ENCODE results near the gene CDK17.

CDK17 gene

GRCh38 chr12:96244826-96245225 is 155.4 kb downstream of the CDK17 start:
- Histone ChIP-seq H3K27me3 (ENCODE audit: insufficient read depth, insufficient read length) (no peaks in the 10 kb centered on the region), H3K9ac (ENCODE audit: insufficient read length, low read depth) (no peak overlapping the region), H3K4me1 (ENCODE audit: insufficient read depth, insufficient read length) (no peaks in the 10 kb centered on the region), H3K9me3 (ENCODE audit: insufficient read depth, low read length) (no peaks in the 10 kb centered on the region), H3K4me3 (ENCODE audit: insufficient read length, low read depth) (no peak overlapping the region), H3K36me3 (ENCODE audit: insufficient read depth, insufficient read length, low read length) (peaks cover 70% of the 10 kb centered on the region)
- DNase-seq (ENCODE audit: low read depth, low spot score), result no peak
- TF ChIP-seq ZNF274 (IDR thresholded peaks at IDR 0.05; ENCODE audit: low read depth, low read length) (no peak), SUZ12 (IDR thresholded peaks at IDR 0.05; ENCODE audit: extremely low read depth, insufficient read depth, insufficient read length) (no peak), YY1 (IDR thresholded peaks at IDR 0.05; ENCODE audit: insufficient read depth, insufficient read length) (no peak)

GRCh38 chr12:96242597-96242996 is 157.6 kb downstream of the CDK17 start:
- H3K9ac ChIP-seq (ENCODE audit: insufficient read length, low read depth), result no peak overlapping the region
- DNase-seq (ENCODE audit: low read depth, low spot score), result no peak
- peaks cover 4% of the 10 kb centered on the region for H3K4me1 ChIP-seq (ENCODE audit: insufficient read depth, insufficient read length)
- TF ChIP-seq YY1 (IDR thresholded peaks at IDR 0.05; ENCODE audit: insufficient read depth, insufficient read length) (no peak), SUZ12 (IDR thresholded peaks at IDR 0.05; ENCODE audit: extremely low read depth, insufficient read depth, insufficient read length) (no peak), ZNF274 (IDR thresholded peaks at IDR 0.05; ENCODE audit: low read depth, low read length) (no peak)
- no peaks in the 10 kb centered on the region for H3K9me3 ChIP-seq (ENCODE audit: insufficient read depth, low read length)
- H3K27me3 ChIP-seq (ENCODE audit: insufficient read depth, insufficient read length), result no peaks in the 10 kb centered on the region
- peaks cover 61% of the 10 kb centered on the region for H3K36me3 ChIP-seq (ENCODE audit: insufficient read depth, insufficient read length, low read length)
- no peak overlapping the region for H3K4me3 ChIP-seq (ENCODE audit: insufficient read length, low read depth)

GRCh38 chr12:96241846-96242256 is 158.4 kb downstream of the CDK17 start:
- Histone ChIP-seq H3K27me3 (ENCODE audit: insufficient read depth, insufficient read length) (no peaks in the 10 kb centered on the region), H3K9me3 (ENCODE audit: insufficient read depth, low read length) (no peaks in the 10 kb centered on the region), H3K4me3 (ENCODE audit: insufficient read length, low read depth) (no peak overlapping the region), H3K9ac (ENCODE audit: insufficient read length, low read depth) (no peak overlapping the region), H3K36me3 (ENCODE audit: insufficient read depth, insufficient read length, low read length) (peaks cover 60% of the 10 kb centered on the region), H3K4me1 (ENCODE audit: insufficient read depth, insufficient read length) (peaks cover 4% of the 10 kb centered on the region)
- no peak for DNase-seq (ENCODE audit: low read depth, low spot score)
- TF ChIP-seq SUZ12 (IDR thresholded peaks at IDR 0.05; ENCODE audit: extremely low read depth, insufficient read depth, insufficient read length) (no peak), ZNF274 (IDR thresholded peaks at IDR 0.05; ENCODE audit: low read depth, low read length) (no peak), YY1 (IDR thresholded peaks at IDR 0.05; ENCODE audit: insufficient read depth, insufficient read length) (no peak)

- TF ChIP-seq YY1 (IDR thresholded peaks at IDR 0.05; ENCODE audit: insufficient read depth, insufficient read length), result no peak
- TF ChIP-seq SUZ12 (IDR thresholded peaks at IDR 0.05; ENCODE audit: extremely low read depth, insufficient read depth, insufficient read length), result no peak
- TF ChIP-seq ZNF274 (IDR thresholded peaks at IDR 0.05; ENCODE audit: low read depth, low read length), result no peak
- peaks cover 4% of the 10 kb centered on the region for H3K4me1 ChIP-seq (ENCODE audit: insufficient read depth, insufficient read length)
These were observed 158.8 kb downstream of the CDK17 start for GRCh38 chr12:96241431-96241830.

GRCh38 chr12:96240656-96241055 is 159.6 kb downstream of the CDK17 start:
- TF ChIP-seq YY1 (IDR thresholded peaks at IDR 0.05; ENCODE audit: insufficient read depth, insufficient read length), result no peak
- no peak for TF ChIP-seq ZNF274 (IDR thresholded peaks at IDR 0.05; ENCODE audit: low read depth, low read length)
- no peak for TF ChIP-seq SUZ12 (IDR thresholded peaks at IDR 0.05; ENCODE audit: extremely low read depth, insufficient read depth, insufficient read length)
- Histone ChIP-seq H3K27me3 (ENCODE audit: insufficient read depth, insufficient read length) (no peaks in the 10 kb centered on the region), H3K9ac (ENCODE audit: insufficient read length, low read depth) (no peak overlapping the region), H3K36me3 (ENCODE audit: insufficient read depth, insufficient read length, low read length) (peaks cover 64% of the 10 kb centered on the region), H3K4me3 (ENCODE audit: insufficient read length, low read depth) (no peak overlapping the region), H3K9me3 (ENCODE audit: insufficient read depth, low read length) (no peaks in the 10 kb centered on the region), H3K4me1 (ENCODE audit: insufficient read depth, insufficient read length) (peaks cover 4% of the 10 kb centered on the region)
- no peak for DNase-seq (ENCODE audit: low read depth, low spot score)

More at GRCh38 chr12:96241431-96241830, 158.8 kb downstream of the CDK17 start:
- peaks cover 60% of the 10 kb centered on the region for H3K36me3 ChIP-seq (ENCODE audit: insufficient read depth, insufficient read length, low read length)
- H3K27me3 ChIP-seq (ENCODE audit: insufficient read depth, insufficient read length), result no peaks in the 10 kb centered on the region
- no peak for DNase-seq (ENCODE audit: low read depth, low spot score)
- no peaks in the 10 kb centered on the region for H3K9me3 ChIP-seq (ENCODE audit: insufficient read depth, low read length)
- H3K9ac ChIP-seq (ENCODE audit: insufficient read length, low read depth), result no peak overlapping the region
- H3K4me3 ChIP-seq (ENCODE audit: insufficient read length, low read depth), result no peak overlapping the region

- Histone ChIP-seq H3K9ac (ENCODE audit: insufficient read length, low read depth) (no peak overlapping the region), H3K27me3 (ENCODE audit: insufficient read depth, insufficient read length) (no peaks in the 10 kb centered on the region), H3K4me1 (ENCODE audit: insufficient read depth, insufficient read length) (peaks cover 4% of the 10 kb centered on the region), H3K9me3 (ENCODE audit: insufficient read depth, low read length) (no peaks in the 10 kb centered on the region), H3K36me3 (ENCODE audit: insufficient read depth, insufficient read length, low read length) (peaks cover 68% of the 10 kb centered on the region), H3K4me3 (ENCODE audit: insufficient read length, low read depth) (no peak overlapping the region)
- DNase-seq (ENCODE audit: low read depth, low spot score), result no peak
- TF ChIP-seq ZNF274 (IDR thresholded peaks at IDR 0.05; ENCODE audit: low read depth, low read length) (no peak), YY1 (IDR thresholded peaks at IDR 0.05; ENCODE audit: insufficient read depth, insufficient read length) (no peak), SUZ12 (IDR thresholded peaks at IDR 0.05; ENCODE audit: extremely low read depth, insufficient read depth, insufficient read length) (no peak)
These were observed 160.3 kb downstream of the CDK17 start for GRCh38 chr12:96239711-96240635.

- H3K36me3 ChIP-seq (ENCODE audit: insufficient read depth, insufficient read length, low read length), result peaks cover 78% of the 10 kb centered on the region
- no peak overlapping the region for H3K4me3 ChIP-seq (ENCODE audit: insufficient read length, low read depth)
- H3K9me3 ChIP-seq (ENCODE audit: insufficient read depth, low read length), result no peaks in the 10 kb centered on the region
- H3K9ac ChIP-seq (ENCODE audit: insufficient read length, low read depth), result no peak overlapping the region
- TF ChIP-seq SUZ12 (IDR thresholded peaks at IDR 0.05; ENCODE audit: extremely low read depth, insufficient read depth, insufficient read length), result no peak
- TF ChIP-seq YY1 (IDR thresholded peaks at IDR 0.05; ENCODE audit: insufficient read depth, insufficient read length), result no peak
- TF ChIP-seq ZNF274 (IDR thresholded peaks at IDR 0.05; ENCODE audit: low read depth, low read length), result no peak
- DNase-seq (ENCODE audit: low read depth, low spot score), result no peak
- H3K4me1 ChIP-seq (ENCODE audit: insufficient read depth, insufficient read length), result peaks cover 4% of the 10 kb centered on the region
- no peaks in the 10 kb centered on the region for H3K27me3 ChIP-seq (ENCODE audit: insufficient read depth, insufficient read length)
These were observed 161.7 kb downstream of the CDK17 start for GRCh38 chr12:96238336-96239047.

Measured in NT2/D1 (cell line).